GM18508 (cell line): ENCODE data around the gene PDE6H.

Source experiments
- ATAC-seq: cut with Tn5 transposase; IDR thresholded peaks from one replicate; pipeline ENCODE4 v1.9.1; 2021; ENCODE audit warnings: moderate number of reproducible peaks; ENCODE audit not compliant: insufficient read depth, unreplicated experiment

PDE6H gene

DNA sequence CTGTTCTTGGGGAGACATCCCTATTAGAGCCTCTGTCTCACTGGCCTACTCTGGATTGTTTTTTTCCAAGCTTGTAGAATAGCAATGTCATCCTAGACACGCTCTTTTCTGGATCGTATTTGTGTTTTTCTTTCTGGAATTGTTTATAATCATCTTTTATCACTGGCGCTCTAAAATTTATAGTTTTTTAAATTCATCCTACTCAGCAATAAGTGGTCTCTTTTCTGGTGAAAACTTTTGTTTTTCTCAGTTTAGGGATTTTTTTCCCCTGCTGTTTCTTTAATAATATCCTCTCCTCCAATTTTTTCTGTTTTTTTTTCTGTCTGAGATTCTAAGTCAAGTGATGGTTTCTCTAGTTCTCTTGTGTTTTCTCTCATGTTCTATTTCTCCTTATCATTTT, 25.2 kb downstream of the PDE6H start:
- no peak for ATAC-seq

DNA sequence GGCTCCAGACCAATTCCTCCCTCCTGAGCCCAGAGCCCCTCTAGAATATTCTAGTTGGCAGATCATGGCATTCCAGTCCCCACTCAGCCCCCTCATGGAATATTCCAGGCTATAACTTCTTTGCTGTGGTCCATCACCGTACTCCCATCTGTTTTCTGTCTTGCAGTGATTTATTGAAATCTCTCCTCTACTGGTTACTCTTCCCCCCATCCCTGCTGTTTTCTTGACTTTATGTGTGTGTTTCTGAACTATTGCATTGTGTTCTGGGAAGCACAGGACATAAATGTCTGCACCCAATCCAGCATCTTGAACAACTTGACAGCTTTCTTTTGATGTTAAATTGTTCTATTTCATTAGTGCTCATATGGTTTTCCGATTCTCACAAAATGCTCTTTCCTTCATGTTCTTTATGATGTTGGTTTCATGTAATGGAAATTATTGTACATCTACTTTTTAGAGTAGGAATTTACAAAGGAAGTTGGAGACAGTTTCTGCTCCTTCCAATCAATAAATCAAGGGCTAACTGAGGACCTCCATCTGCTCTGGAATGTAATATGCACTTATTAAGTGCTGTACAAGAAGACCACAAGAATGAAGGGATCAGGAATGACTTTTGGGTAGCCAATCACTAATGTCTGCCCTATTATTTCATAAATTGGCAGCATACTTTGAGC, 26.3 kb downstream of the PDE6H start:
- ATAC-seq: no peak

DNA sequence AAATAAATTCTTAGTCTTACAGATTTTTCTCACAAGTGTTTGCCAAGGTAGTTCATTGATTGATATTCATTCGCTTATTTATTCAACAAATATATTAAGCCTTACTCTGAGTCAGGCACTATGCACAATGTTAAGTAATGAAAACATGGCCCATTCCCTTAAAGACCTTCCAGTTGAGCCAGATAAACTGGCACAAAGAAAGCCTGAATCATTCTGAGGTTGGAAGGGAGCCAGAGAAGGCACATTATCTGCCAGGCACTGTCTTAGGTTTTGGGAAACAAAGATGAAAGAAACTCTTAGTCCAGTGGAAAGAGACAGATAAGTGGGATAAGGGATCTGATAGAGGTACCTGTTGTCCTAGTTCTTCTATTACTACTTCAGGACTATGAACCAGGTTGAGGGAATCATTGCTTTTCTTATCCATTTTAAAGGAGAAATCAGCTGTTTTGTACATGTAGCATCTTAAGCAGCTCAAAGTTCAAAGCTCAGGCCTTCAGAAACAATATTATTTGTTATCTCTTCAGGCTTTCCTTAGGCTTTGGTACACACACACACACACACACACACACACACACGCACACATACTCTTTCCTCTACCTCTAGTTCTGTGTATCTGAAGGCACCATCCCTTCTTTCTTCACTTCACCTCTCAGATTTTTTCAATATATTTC, 27.0 kb downstream of the PDE6H start:
- ATAC-seq: no peak

DNA sequence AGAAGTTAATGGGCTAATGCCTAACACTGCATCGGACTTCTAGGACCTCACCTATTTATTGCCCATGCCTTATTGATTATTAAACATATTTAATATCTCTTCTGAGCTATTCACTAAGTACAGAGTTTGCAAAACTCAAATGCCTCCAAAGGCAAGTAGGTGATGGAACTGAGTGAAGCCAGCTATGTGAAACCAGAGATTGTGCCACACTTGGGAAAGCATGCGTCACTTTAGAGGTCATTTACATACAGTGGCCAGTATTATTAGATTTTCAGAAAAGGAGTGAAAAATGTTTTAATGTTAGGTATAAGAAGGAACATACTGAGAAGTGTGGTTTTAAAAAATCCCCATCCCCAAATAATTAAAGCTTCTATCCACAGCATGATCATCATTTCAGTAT, 27.7 kb downstream of the PDE6H start:
- no peak for ATAC-seq

DNA sequence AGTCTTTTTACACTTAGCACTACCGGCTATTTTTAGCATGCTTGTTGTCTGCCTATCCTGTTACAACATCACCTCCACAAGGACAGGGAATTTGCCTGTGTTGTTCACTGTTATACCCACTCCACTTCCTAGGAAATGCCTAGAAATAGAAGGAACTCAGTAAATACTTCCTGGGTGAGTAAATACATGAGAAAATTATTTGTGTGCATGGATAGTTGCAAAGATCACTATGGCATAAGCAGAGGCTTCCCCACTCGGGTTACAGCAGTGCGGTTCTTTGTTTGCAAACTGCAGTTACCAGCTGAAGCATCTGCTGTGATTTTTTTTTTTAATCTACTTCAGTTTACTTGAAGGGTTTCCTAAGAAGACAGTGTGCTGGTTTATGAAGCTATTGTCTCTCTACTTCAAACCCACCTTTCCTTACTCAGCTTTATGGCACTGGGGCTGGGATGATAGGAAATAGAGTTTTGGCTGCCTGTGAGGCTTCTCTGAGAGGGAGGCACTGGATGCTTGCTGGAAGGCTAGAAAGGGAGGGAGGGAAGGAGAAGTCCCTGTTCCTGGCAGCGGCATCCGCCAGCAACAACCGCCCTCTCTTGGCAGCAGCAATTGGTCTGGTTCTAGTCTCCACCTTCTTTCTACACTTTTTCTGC, 29.0 kb downstream of the PDE6H start:
- ATAC-seq: no peak

DNA sequence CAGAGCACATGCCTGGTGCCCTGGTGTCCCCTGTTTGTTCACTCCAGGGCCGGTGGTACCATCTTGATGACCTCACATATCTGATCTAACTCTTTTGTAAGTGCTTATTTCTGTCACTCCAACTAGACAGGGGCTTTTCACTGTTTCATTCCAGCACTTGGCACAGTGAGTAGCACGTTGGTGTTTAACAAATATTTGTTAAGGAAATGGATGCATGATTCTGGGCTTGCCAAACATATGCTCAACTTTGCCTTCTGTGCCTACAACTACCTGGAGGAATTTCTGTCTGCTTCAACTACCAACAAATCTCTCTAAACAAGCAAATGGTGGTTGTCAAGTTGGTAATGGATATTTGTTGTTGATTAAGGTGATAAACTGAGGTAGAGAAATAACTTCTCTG, 31.6 kb downstream of the PDE6H start:
- no peak for ATAC-seq

DNA sequence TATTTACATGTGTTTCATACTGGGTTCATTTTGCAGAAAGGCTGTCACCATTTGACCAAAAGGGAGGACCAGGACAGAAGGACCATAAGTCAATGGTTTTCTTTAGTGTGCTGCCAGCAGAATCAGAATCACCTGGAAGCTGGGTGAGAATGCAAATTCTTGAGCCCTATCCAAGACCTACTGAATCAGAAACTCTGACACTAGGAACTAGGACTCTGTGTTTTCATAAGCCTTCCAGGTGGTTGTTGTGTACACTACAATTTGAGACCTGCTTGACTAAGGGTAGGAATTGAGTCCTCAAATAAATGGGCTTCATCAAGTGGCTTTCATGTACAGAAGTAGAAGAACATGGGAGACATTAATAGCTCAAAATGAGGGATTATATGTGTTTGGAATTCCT, 32.2 kb downstream of the PDE6H start:
- ATAC-seq: no peak

DNA sequence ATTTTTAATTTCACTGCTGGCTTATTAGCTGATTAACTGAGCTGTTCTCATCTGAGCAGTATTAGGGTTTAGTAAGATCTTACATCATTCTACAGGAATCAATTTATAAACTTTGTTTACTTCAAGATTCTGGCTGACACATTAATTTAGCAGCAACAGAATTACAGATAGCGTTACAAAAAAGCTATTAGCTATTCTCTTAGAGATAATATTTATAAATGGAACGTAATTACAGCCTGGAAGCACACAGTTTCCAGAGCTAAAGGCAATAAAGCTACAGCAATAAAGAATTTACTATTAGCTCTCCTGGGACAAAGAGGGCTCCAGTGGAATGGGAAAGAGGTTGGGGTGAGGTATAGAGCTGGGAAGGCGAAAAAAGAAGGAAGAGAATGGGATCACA, 34.7 kb downstream of the PDE6H start:
- no peak for ATAC-seq

- ATAC-seq: no peak
Measured at GRCh38 chr12:15011162-15011561, 38.3 kb downstream of the PDE6H start.

DNA sequence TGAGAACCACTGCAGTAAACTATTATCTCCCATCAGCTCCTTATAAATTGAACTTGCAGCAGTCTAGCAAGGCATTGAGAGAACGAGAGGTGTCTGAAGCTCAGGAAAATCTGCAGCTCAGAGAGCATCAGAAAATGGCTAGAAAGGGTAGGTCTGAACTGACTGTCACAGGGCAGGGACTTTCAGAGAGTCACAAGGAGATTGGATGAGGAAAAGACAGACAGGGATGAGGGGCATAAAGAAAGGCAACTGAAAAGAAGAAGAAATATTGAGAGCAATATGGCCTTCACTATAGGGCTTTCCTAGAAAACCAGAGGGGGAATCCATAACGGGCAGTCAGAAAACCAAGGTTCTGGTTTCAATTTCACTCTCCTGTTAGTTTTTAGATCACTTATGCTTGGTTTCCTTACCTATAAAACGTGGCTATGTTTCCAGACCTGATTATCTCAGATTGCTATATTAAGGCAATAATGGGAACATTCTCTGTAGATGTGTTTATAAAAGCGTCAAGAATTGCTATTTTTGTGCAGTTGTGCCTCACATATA, 40.9 kb downstream of the PDE6H start:
- no peak for ATAC-seq

DNA sequence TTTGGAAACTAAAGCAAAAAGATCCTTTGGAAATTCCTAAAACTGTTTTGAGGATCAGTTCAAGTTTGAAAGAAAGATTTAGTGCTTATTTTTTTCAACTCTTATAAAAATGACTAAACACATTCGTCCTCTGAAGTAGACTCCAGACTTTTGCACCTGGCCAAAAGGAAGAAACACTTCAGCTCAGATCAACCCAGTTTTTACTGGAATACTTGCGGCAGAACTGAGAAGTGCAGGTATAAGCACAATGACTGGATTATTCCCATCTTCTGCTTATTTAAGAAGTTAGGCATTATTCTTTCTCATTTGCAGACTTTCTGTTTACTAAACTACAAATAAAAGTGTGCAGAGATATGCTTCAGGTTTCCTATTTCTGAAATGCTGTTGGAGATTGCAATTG, 41.9 kb downstream of the PDE6H start:
- no peak for ATAC-seq

GRCh38 chr12:15015121-15015520, 42.3 kb downstream of the PDE6H start:
- no peak for ATAC-seq

DNA sequence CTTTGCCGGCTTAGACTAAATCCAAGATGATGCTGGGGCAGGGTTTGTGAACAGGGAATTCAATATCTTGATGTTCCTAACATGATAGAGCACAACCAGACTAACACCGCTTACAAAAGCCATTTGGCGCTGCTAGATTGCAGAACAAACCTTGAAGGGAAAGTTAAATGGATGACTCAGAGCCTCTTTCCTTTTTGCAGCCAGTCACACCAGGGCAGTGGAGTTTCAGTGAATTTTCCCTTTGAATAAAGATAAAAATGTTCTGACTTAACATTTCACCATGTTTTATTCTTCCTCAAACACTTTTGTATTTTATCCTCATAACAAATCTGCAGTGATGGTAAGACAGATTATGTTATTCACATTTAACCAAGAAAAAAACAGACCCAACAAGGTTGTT, 47.3 kb downstream of the PDE6H start:
- ATAC-seq: no peak
